B cell (primary cell): ENCODE measurements around the gene KLF16. TPM values are rescaled to one million over a fixed set of nuclear protein-coding genes. Genes with fewer than 3 reads are reported as not detected.
A peak's percentile ranks its signal among the peaks of the same experiment; 100 is the strongest.
"Not testable (repeated sequence)": the region's sequence is repeated elsewhere in the genome, so short reads cannot be mapped to it uniquely, and the experiment has no call there.

Experiments used
- ATAC-seq: fragments of 200-7000 bp; cut with Tn5 transposase; one replicate; pipeline ENCODE4 v1.10.0; 2021; ENCODE audit warnings: low read depth, mild to moderate bottlenecking, moderate number of reproducible peaks, moderate library complexity
- CTCF ChIA-PET: fragments of 350-600 bp; sonication (Branson Sonifier 250); formaldehyde crosslinking; loops from one replicate; lab custom pipeline; 2021; ENCODE audit warnings: antibody characterized with exemption, inconsistent platforms; lab: Charles Lee
- POLR2A ChIA-PET: fragments of 350-600 bp; sonication (Branson Sonifier 250); formaldehyde crosslinking; loops from one replicate; lab custom pipeline; 2021; ENCODE audit warnings: antibody characterized with exemption; lab: Charles Lee
- DNase-seq: peaks from one replicate; pipeline ENCODE4 v3.0.0; 2013
- H2AFZ ChIP-seq: 2 replicates; pipeline ENCODE4 v1.6.1; 2012; ENCODE audit warnings: mild to moderate bottlenecking, low read depth, low read length; ENCODE audit not compliant: insufficient read depth, poor library complexity, severe bottlenecking
- H3K27ac ChIP-seq, 2 donors: 1 replicate in 1 of 2; 2 replicates in 1 of 2; pipeline ENCODE4 v1.5.1; 2012 to 2013; ENCODE audit warnings: low read length in 2 of 2, mild to moderate bottlenecking in 2 of 2, moderate library complexity in 1 of 2
- H3K27me3 ChIP-seq, 4 experiments: fragments of 200-600 bp in 1 of 4; sonication (generic) in 1 of 4; replicated peaks in 1 of 4; 1 replicate in 2 of 4; 2 replicates in 2 of 4; pipeline versions ENCODE4 v1.6.1 to v1.7.0; 2013 to 2016; ENCODE audit warnings: low read length in 3 of 4, mild to moderate bottlenecking in 2 of 4, mixed read lengths in 1 of 4, moderate library complexity in 1 of 4; ENCODE audit not compliant: insufficient read depth in 4 of 4, control insufficient read depth in 3 of 4; ENCODE audit errors: control extremely low read depth in 1 of 4
- H3K36me3 ChIP-seq, 2 experiments: replicated peaks in 1 of 2; 1 replicate in 1 of 2; 2 replicates in 1 of 2; pipeline versions ENCODE4 v1.6.1 to v1.7.1; 2013; ENCODE audit warnings: low read length in 1 of 2; ENCODE audit not compliant: insufficient read depth in 2 of 2, control insufficient read depth in 1 of 2; ENCODE audit errors: control extremely low read depth in 1 of 2, extremely low read depth in 1 of 2
- H3K4me1 ChIP-seq, 2 donors: fragments of 200-600 bp in 1 of 2; sonication (generic) in 1 of 2; 1 replicate in 1 of 2; 2 replicates in 1 of 2; pipeline versions ENCODE4 v1.5.1 to v1.6.1; 2013 to 2017; ENCODE audit warnings: low read length in 2 of 2; ENCODE audit not compliant: control insufficient read depth in 2 of 2, insufficient read depth in 2 of 2
- H3K4me2 ChIP-seq: replicated peaks from 2 replicates; pipeline ENCODE3; 2012; ENCODE audit warnings: mild to moderate bottlenecking, low read depth, low read length; ENCODE audit not compliant: poor library complexity, severe bottlenecking
- H3K4me3 ChIP-seq, 5 experiments: fragments of 200-600 bp in 1 of 5; sonication (generic) in 1 of 5; 1 replicate in 3 of 5; 2 replicates in 2 of 5; pipeline versions ENCODE4 v1.5.1 to v1.7.0; 2011 to 2016; ENCODE audit warnings: low read length in 4 of 5, mild to moderate bottlenecking in 4 of 5, low read depth in 2 of 5, control low read depth in 1 of 5, moderate library complexity in 1 of 5; ENCODE audit not compliant: insufficient read depth in 1 of 5; ENCODE audit errors: control extremely low read depth in 1 of 5, extremely low read depth in 1 of 5
- H3K79me2 ChIP-seq: fragments of 200-600 bp; sonication (generic); one replicate; pipeline ENCODE4 v1.6.0; 2016; ENCODE audit warnings: low read length; ENCODE audit not compliant: control insufficient read depth, insufficient read depth
- H3K9ac ChIP-seq: fragments of 200-600 bp; sonication (generic); 2 replicates; pipeline ENCODE4 v1.6.1; 2017; ENCODE audit warnings: mild to moderate bottlenecking, low read length, moderate library complexity
- H3K9me3 ChIP-seq, 3 donors: one replicate each; pipeline versions ENCODE4 v1.6.1 to v1.7.1; 2013; ENCODE audit warnings: low read length in 2 of 3; ENCODE audit not compliant: control insufficient read depth in 2 of 3, insufficient read depth in 1 of 3; ENCODE audit errors: control extremely low read depth in 1 of 3
- H4K20me1 ChIP-seq: 2 replicates; pipeline ENCODE4 v1.6.0; 2012; ENCODE audit warnings: mild to moderate bottlenecking, low read length; ENCODE audit not compliant: insufficient read depth, control insufficient read depth, poor library complexity, severe bottlenecking
- H3K27ac Mint-ChIP-seq: one replicate; pipeline ENCODE4 v1.8.0; 2021; ENCODE audit warnings: mixed read lengths
- H3K27me3 Mint-ChIP-seq: one replicate; pipeline ENCODE4 v1.8.0; 2021; ENCODE audit warnings: mixed read lengths
- H3K4me1 Mint-ChIP-seq: one replicate; pipeline ENCODE4 v1.8.0; 2021; ENCODE audit warnings: mixed read lengths
- H3K4me3 Mint-ChIP-seq: one replicate; pipeline ENCODE4 v1.8.0; 2021; ENCODE audit warnings: mixed read lengths
- H3K9me3 Mint-ChIP-seq: one replicate; pipeline ENCODE4 v1.8.0; 2022; ENCODE audit warnings: mixed read lengths; ENCODE audit not compliant: insufficient read depth
- CTCF ChIP-seq: fragments of 200-600 bp; IDR thresholded peaks from one replicate; pipeline ENCODE4 v1.8.0; 2022; ENCODE audit warnings: antibody characterized with exemption, mild to moderate bottlenecking
- EZH2 ChIP-seq: IDR thresholded peaks from 2 replicates; pipeline ENCODE4 v1.6.1; 2012; ENCODE audit warnings: borderline replicate concordance, low read depth, mild to moderate bottlenecking, moderate library complexity, low read length; ENCODE audit not compliant: insufficient read depth, poor library complexity, severe bottlenecking
- WGBS: methylation state at CpG from one replicate; pipeline ENCODE4 v1.1.5; 2013; ENCODE audit warnings: missing lambda C conversion rate; ENCODE audit not compliant: insufficient coverage; 5-methylcytosine and 5-hydroxymethylcytosine counted together
- intact Hi-C: fragments of 100-400 bp; cut with micrococcal nuclease; formaldehyde crosslinking; loops from one replicate; pipeline ENCODE4 v1.10.0; 2022
- polyA plus RNA-seq: library from polyadenylated mRNA; depleted of rRNA; stranded (reverse); fragments of >200 nt; gene quantifications from 2 replicates; pipeline ENCODE4 v1.2.3, GENCODE V29; 2012
- total RNA-seq, 2 donors: library from RNA; stranded (reverse); fragments of 120-200 nt in 1 of 2; gene quantifications; 1 replicate in 1 of 2; 2 replicates in 1 of 2; pipeline versions ENCODE4 v1.2.3 to v1.2.4, GENCODE V29; 2013 to 2022

Gene KLF16
- total and polyA plus RNA-seq, 2 donors (not counting 1 experiment from before 2014, with no cell fraction given), result 29.7 to 49.0 TPM

GRCh38 chr19:1888385-1888784 is 25.0 kb upstream of the KLF16 start:
- intact Hi-C loops, result no loop called here

GRCh38 chr19:1886360-1886759 is 23.0 kb upstream of the KLF16 start:
- WGBS, result 96% methylated on average over 9 of the region's 15 CpGs
- H3K27me3 ChIP-seq, H3K4me2 ChIP-seq, ATAC-seq, H3K36me3 ChIP-seq, H3K9me3 Mint-ChIP-seq, H3K27me3 Mint-ChIP-seq, H3K27ac ChIP-seq, H3K27ac Mint-ChIP-seq, H3K4me3 ChIP-seq, DNase-seq, H3K9ac ChIP-seq, H3K9me3 ChIP-seq, H2AFZ ChIP-seq, H3K4me3 Mint-ChIP-seq, intact Hi-C loops: not testable (repeated sequence)
- POLR2A ChIA-PET, result interaction anchor here (0.8 to 3.3 kb wide), 2 partner anchors 11 kb away, joined by 3 to 20 read pairs; no protein-coding TSS in a partner anchor
- Histone ChIP-seq H4K20me1 (peaks cover 35% of the 10 kb centered on the region), H3K79me2 (peaks cover 45% of the 10 kb centered on the region), H3K4me1 (peaks cover 32 to 51% of the 10 kb centered on the region in 2 donors)
- H3K4me1 Mint-ChIP-seq, result peaks cover 35% of the 10 kb centered on the region
- CTCF ChIA-PET, result interaction anchor here (0.7 to 2.3 kb wide), 2 partner anchors 10 to 22 kb away, joined by 3 to 6 read pairs; no protein-coding TSS in a partner anchor

More at GRCh38 chr19:1888385-1888784, 25.0 kb upstream of the KLF16 start:
- Histone ChIP-seq H3K9ac (no peak overlapping the region), H3K27me3 (no peaks in the 10 kb centered on the region), H3K36me3 (no peaks in the 10 kb centered on the region), H3K4me3 (no peak overlapping the region), H4K20me1 (peaks cover 16% of the 10 kb centered on the region), H2AFZ (no peak overlapping the region), H3K9me3 (no peaks in the 10 kb centered on the region), H3K4me2 (no peak overlapping the region), H3K4me1 (peaks cover 23 to 43% of the 10 kb centered on the region in 2 donors), H3K79me2 (peaks cover 30% of the 10 kb centered on the region), H3K27ac (no peak overlapping the region)
- CTCF ChIA-PET, result interaction anchor here (0.6 to 1.5 kb wide), 4 partner anchors 16 to 703 kb away, joined by 3 to 5 read pairs (median 3); no protein-coding TSS in a partner anchor
- ATAC-seq (no peak), DNase-seq (no peak)
- WGBS, result 100% methylated on average over 1 of the region's 5 CpGs
- peaks cover 21% of the 10 kb centered on the region for H3K4me1 Mint-ChIP-seq
- no peaks in the 10 kb centered on the region for H3K27me3 Mint-ChIP-seq
- no peak overlapping the region for H3K4me3 Mint-ChIP-seq
- POLR2A ChIA-PET, result no interaction called here
- TF ChIP-seq EZH2 (no peak), CTCF (no peak)
- no peak overlapping the region for H3K27ac Mint-ChIP-seq
- H3K9me3 Mint-ChIP-seq, result no peaks in the 10 kb centered on the region

GRCh38 chr19:1885398-1886119 is 22.2 kb upstream of the KLF16 start, which contains the start of gene ABHD17A:
Gene ABHD17A, minus strand, starts transcription at chr19:1885496. Its CDS starts 3,930 bp downstream, at chr19:1881566.
- peak within 1 kb of the TSS; percentile 31 for H2AFZ ChIP-seq

More at GRCh38 chr19:1885398-1886119, 22.2 kb upstream of the KLF16 start, which contains the start of gene ABHD17A:
- not testable (repeated sequence) for H3K27me3 Mint-ChIP-seq, H3K27me3 ChIP-seq, H3K9me3 ChIP-seq, H3K9me3 Mint-ChIP-seq, H3K36me3 ChIP-seq
- ATAC-seq (peak; percentile 98), DNase-seq (peak; percentile 95)
- peak within 1 kb of the TSS; percentile 59 to 62 for H3K27ac ChIP-seq
- Mint-ChIP-seq H3K4me1 (peaks cover 35% of the 10 kb centered on the region), H3K27ac (peak within 1 kb of the TSS; percentile 96), H3K4me3 (peak within 1 kb of the TSS; percentile 99)
- WGBS, result 22% methylated on average over 43 of the region's 46 CpGs
- peaks cover 50% of the 10 kb centered on the region for H3K79me2 ChIP-seq
- H4K20me1 ChIP-seq, result peaks cover 40% of the 10 kb centered on the region
- intact Hi-C loops, result loop anchor here (1.0 kb wide), 3 partner anchors 9 to 20 kb away; partner anchors contain the start of genes ADAT3 and SCAMP4
- H3K9ac ChIP-seq, result peak within 1 kb of the TSS; percentile 74
- peak within 1 kb of the TSS; percentile 63 to 92 (median 86) for H3K4me3 ChIP-seq
- H3K4me2 ChIP-seq, result peak within 1 kb of the TSS; percentile 92
- peaks cover 32 to 51% of the 10 kb centered on the region in 2 donors for H3K4me1 ChIP-seq
- CTCF ChIA-PET, result interaction anchor here (0.6 to 2.3 kb wide), 4 partner anchors 9 to 181 kb away, joined by 3 to 6 read pairs (median 3); no protein-coding TSS in a partner anchor
- POLR2A ChIA-PET, result interaction anchor here (0.6 to 3.3 kb wide), 3 partner anchors 10 to 165 kb away, joined by 3 to 20 read pairs (median 6); no protein-coding TSS in a partner anchor
